Measurements from ENCODE around the gene SLC1A5. TPM values are rescaled to one million over a fixed set of nuclear protein-coding genes. Genes with fewer than 3 reads are reported as not detected.

The SLC1A5 gene
- total and polyA plus RNA-seq, 9 donors, result 13.9 to 29.7 (median 24.6) TPM

DNA sequence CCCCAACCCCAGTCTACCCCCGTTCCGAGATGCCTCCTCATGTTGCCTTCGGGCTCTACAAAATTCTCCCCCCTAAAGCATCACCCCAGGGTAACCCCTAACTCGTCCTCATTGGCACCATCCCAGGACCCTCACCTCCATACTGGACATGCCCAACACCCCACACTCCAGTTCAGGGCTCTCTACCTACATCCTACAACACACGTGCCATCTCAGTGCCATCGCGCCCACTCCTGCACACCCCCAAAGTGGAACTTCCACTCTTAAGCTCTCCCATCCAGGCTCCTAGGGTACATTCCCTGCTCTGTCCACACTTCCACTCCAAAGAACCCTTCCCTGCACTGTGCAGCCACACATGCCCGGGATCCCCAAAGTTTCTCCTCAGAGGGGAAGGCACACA, 43.4 kb downstream of the SLC1A5 start:
- H3K4me1 ChIP-seq (ENCODE audit: control insufficient read depth, insufficient read depth, low read length), result peaks cover 27% of the 10 kb centered on the region
- H3K9me3 ChIP-seq (replicated peaks; ENCODE audit: control insufficient read depth, low read depth, low read length), result no peaks in the 10 kb centered on the region
- no peak overlapping the region for H3K27ac ChIP-seq (ENCODE audit: low read length)

DNA sequence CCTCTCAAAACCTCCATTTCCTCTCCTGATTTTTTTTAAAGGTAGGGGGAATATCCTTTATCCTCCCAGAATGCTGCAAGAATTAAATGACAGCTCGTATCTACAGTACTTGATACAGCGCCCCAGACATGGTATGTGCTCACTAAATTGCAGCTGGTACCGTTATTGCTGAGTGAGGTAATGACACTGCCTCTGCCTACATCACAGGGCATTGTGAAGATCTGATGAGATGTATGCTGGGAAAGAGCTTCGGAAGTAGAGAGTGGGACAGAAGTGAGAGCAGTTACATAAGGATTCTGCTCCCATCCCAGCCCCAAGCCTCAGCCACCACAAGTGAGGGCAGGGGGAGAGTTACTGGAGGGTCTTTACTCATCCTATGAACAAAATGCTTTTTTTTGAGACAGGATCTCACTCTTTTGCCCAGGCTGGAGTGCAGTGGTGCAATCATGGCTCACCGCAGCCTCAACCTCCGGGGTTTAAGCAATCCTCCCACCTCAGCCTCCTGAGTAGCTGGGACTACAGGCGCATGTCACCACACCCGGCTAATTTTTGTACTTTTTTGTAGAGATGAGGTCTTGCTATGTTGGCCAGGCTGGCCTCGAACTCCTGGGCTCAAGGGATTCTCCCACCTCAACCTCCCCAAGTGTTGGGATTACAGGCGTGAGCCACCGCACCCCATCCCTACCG, 44.2 kb downstream of the SLC1A5 start:
- Histone ChIP-seq H3K36me3 (ENCODE audit: control insufficient read depth, insufficient read depth, low read length) (peaks cover 30% of the 10 kb centered on the region), H3K27ac (ENCODE audit: low read length) (no peak overlapping the region), H3K4me1 (ENCODE audit: control insufficient read depth, insufficient read depth, low read length) (peaks cover 35% of the 10 kb centered on the region), H3K27me3 (ENCODE audit: control insufficient read depth, insufficient read depth, low read length) (no peaks in the 10 kb centered on the region), H3K9me3 (replicated peaks; ENCODE audit: control insufficient read depth, low read depth, low read length) (no peaks in the 10 kb centered on the region), H3K4me3 (ENCODE audit: low read length) (no peak overlapping the region)
- DNase-seq, result no peak
- WGBS (ENCODE audit: insufficient coverage), result 74% methylated on average over 6 of the region's 12 CpGs

More for the DNA sequence above, 43.4 kb downstream of the SLC1A5 start:
- Histone ChIP-seq H3K36me3 (ENCODE audit: control insufficient read depth, insufficient read depth, low read length) (peaks cover 36% of the 10 kb centered on the region), H3K27me3 (ENCODE audit: control insufficient read depth, insufficient read depth, low read length) (no peaks in the 10 kb centered on the region), H3K4me3 (ENCODE audit: low read length) (peak overlapping the region; percentile 94)
- no peak for DNase-seq
- WGBS (ENCODE audit: insufficient coverage), result 25% methylated on average over 7 of the region's 8 CpGs

DNA sequence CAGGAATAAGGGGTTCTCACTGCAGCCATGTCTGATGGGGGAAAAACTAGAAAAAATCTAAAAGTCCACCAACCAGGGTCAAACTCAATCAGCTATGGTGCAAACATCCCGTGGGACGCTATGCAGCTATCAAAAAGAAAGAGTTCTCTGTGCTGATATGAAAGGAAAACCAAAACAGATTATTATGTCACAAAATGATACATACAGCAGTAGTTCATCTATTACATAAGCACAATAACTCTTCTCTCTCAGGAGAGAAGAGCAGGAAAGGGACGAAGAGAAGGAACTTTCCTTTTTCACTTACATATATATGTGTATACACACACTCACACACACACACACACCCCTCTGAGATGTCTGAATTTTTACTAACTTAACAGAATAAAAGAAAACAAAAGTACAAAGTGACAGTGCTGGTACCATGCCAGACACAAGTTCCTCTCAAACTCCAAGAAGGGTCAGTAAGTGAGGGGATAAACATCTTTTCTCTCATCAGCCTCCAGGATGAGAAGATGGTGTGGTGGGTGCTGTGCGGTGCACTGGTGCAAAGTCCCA, 45.4 kb downstream of the SLC1A5 start:
- H3K4me3 ChIP-seq (ENCODE audit: low read length), result no peak overlapping the region
- peaks cover 43% of the 10 kb centered on the region for H3K4me1 ChIP-seq (ENCODE audit: control insufficient read depth, insufficient read depth, low read length)
- no peaks in the 10 kb centered on the region for H3K9me3 ChIP-seq (replicated peaks; ENCODE audit: control insufficient read depth, low read depth, low read length)
- WGBS (ENCODE audit: insufficient coverage), result 71% methylated on average over 1 of the region's 4 CpGs
- no peak for DNase-seq
- H3K27me3 ChIP-seq (ENCODE audit: control insufficient read depth, insufficient read depth, low read length), result no peaks in the 10 kb centered on the region
- peaks cover 30% of the 10 kb centered on the region for H3K36me3 ChIP-seq (ENCODE audit: control insufficient read depth, insufficient read depth, low read length)
- H3K27ac ChIP-seq (ENCODE audit: low read length), result no peak overlapping the region

DNA sequence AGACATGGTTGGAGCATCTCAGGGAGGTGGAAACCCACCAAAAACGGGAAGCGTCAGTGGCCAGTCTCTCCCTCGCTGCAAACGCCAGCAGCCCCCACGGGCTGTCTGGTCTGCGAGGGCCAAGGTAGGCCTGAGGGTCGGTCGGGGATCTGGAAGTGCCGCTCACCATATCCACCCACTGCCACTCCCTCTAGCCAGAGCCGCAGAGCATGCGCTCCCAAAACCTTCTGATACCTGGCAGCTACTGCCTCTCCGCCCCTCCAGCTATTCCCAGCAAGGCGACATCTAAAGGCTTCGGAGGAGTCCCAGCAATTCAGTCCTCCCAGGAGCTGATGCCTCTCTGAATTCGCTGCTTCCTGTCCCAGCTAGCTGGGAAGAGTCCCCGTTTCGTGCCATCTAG, 46.9 kb downstream of the SLC1A5 start:
- Histone ChIP-seq H3K27ac (ENCODE audit: low read length) (no peak overlapping the region), H3K36me3 (ENCODE audit: control insufficient read depth, insufficient read depth, low read length) (peaks cover 40% of the 10 kb centered on the region), H3K9me3 (replicated peaks; ENCODE audit: control insufficient read depth, low read depth, low read length) (no peaks in the 10 kb centered on the region), H3K27me3 (ENCODE audit: control insufficient read depth, insufficient read depth, low read length) (no peaks in the 10 kb centered on the region), H3K4me1 (ENCODE audit: control insufficient read depth, insufficient read depth, low read length) (peaks cover 47% of the 10 kb centered on the region), H3K4me3 (ENCODE audit: low read length) (no peak overlapping the region)
- DNase-seq, result no peak
- WGBS (ENCODE audit: insufficient coverage), result 61% methylated on average over 12 of the region's 17 CpGs

DNA sequence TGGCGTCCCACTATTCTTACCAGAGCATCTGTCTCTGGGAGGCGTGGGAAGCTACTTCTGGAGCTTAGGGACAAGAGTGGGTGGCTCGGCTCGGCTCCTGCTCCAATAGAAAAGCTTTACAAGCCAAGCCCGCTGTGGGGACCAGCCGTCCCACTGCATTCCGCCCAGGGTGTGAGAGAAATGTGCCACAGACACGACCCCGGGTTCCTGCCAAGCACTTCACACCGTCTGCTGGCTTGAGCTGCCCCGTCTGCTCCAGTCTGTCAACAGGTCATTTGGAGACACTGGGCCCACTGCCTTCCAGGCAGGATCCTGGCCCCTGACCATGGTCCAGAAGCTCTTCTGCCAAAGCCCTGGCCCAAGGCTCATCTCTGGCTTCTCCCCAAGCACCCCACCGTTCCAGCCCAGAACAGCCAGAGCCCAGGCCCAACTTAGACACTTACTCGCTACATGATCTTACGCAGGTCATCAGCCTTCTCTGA, 49.1 kb downstream of the SLC1A5 start:
- DNase-seq, result peak; percentile 57
- Histone ChIP-seq H3K36me3 (ENCODE audit: control insufficient read depth, insufficient read depth, low read length) (peaks cover 50% of the 10 kb centered on the region), H3K27me3 (ENCODE audit: control insufficient read depth, insufficient read depth, low read length) (no peaks in the 10 kb centered on the region), H3K4me1 (ENCODE audit: control insufficient read depth, insufficient read depth, low read length) (peaks cover 38% of the 10 kb centered on the region), H3K4me3 (ENCODE audit: low read length) (no peak overlapping the region), H3K27ac (ENCODE audit: low read length) (peak overlapping the region; percentile 47), H3K9me3 (replicated peaks; ENCODE audit: control insufficient read depth, low read depth, low read length) (no peaks in the 10 kb centered on the region)
- WGBS (ENCODE audit: insufficient coverage), result 31% methylated on average over 10 of the region's 14 CpGs

DNA sequence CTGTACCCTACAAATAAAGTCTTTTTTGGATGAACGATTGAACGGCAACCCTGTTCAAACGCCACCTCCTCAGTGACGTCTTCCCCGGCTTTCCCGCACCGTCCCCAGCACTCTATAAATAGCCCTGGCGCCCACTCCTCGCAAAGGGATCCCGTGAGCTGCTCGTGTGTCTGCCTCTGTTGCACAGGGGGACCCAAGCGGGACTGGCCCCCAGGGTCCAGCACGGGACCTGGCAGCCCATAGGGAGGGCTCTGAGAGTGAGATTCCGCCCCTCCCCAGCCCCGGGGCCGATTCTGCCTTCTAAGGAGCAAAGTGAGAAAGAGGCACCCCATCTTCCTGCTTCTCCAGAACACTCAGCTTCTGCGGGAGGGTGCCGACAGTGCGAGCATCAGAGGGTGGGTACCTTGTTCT, 50.6 kb downstream of the SLC1A5 start:
- Histone ChIP-seq H3K4me3 (ENCODE audit: low read length) (no peak overlapping the region), H3K4me1 (ENCODE audit: control insufficient read depth, insufficient read depth, low read length) (peaks cover 31% of the 10 kb centered on the region), H3K36me3 (ENCODE audit: control insufficient read depth, insufficient read depth, low read length) (peaks cover 64% of the 10 kb centered on the region), H3K27ac (ENCODE audit: low read length) (no peak overlapping the region), H3K9me3 (replicated peaks; ENCODE audit: control insufficient read depth, low read depth, low read length) (no peaks in the 10 kb centered on the region), H3K27me3 (ENCODE audit: control insufficient read depth, insufficient read depth, low read length) (no peaks in the 10 kb centered on the region)
- WGBS (ENCODE audit: insufficient coverage), result 78% methylated on average over 14 of the region's 19 CpGs
- no peak for DNase-seq

DNA sequence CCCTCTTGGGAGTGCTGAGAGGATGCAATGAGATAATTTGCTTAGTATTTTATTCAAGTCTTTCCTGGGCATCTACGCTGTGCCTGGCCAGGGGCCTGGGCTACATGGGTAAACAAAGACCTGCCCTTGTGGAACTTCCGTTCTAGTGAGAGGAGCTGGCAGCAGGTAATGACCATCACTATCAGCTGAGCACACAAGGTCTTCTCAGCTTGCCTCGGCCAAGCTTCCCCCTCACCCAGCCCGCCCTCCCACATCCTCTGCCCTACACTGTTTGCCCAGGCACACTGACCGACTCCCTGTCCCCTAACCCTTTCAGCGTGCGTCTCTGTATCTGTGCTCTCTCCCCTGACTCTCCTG, 51.1 kb downstream of the SLC1A5 start:
- H3K4me3 ChIP-seq (ENCODE audit: low read length), result no peak overlapping the region
- peaks cover 32% of the 10 kb centered on the region for H3K4me1 ChIP-seq (ENCODE audit: control insufficient read depth, insufficient read depth, low read length)
- H3K27ac ChIP-seq (ENCODE audit: low read length), result no peak overlapping the region
- WGBS (ENCODE audit: insufficient coverage), result 58% methylated on average over 5 of the region's 7 CpGs
- H3K27me3 ChIP-seq (ENCODE audit: control insufficient read depth, insufficient read depth, low read length), result no peaks in the 10 kb centered on the region
- no peaks in the 10 kb centered on the region for H3K9me3 ChIP-seq (replicated peaks; ENCODE audit: control insufficient read depth, low read depth, low read length)
- H3K36me3 ChIP-seq (ENCODE audit: control insufficient read depth, insufficient read depth, low read length), result peaks cover 69% of the 10 kb centered on the region
- no peak for DNase-seq

DNA sequence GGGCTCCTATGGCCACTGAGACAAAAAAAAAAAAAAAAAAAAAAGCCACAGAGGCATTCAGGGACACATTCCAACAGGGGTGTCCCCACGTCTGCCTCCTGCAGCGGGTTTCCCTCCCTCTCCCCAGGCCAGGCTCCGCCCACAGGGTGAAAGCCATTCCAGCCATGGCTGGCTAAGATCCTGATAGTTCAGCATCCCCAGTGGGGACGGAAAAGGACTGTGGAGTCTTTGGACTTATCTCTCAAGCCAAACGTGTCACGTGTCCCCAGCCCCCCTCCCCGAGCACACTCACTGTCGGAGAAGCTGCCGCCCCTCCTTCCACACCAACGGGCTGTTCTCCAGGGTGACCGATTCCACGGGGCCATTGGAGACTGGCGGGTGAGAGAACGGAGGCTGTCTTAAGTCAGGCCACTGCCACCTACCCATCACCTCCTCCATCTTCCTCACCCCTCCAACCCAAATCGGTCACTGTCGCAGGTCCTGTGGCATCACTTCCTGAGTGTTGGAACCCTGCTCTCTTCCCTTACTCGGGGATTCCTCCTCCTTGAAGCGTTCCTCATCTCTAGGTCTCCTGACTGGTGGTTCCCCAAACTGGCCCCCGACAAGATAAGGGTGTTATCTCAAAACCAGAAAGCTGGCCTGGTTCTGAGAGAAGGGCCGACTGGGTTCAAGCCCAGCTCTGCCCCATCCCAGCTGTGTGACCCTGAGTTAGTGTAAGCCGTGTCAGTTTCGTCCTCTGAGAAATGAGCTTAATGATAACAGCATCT, 51.7 kb downstream of the SLC1A5 start:
- H3K4me1 ChIP-seq (ENCODE audit: control insufficient read depth, insufficient read depth, low read length), result peaks cover 36% of the 10 kb centered on the region
- WGBS (ENCODE audit: insufficient coverage), result 71% methylated on average over 15 of the region's 22 CpGs
- peak; percentile 65 for DNase-seq
- H3K27ac ChIP-seq (ENCODE audit: low read length), result no peak overlapping the region
- no peaks in the 10 kb centered on the region for H3K27me3 ChIP-seq (ENCODE audit: control insufficient read depth, insufficient read depth, low read length)
- no peak overlapping the region for H3K4me3 ChIP-seq (ENCODE audit: low read length)
- H3K9me3 ChIP-seq (replicated peaks; ENCODE audit: control insufficient read depth, low read depth, low read length), result no peaks in the 10 kb centered on the region
- peaks cover 71% of the 10 kb centered on the region for H3K36me3 ChIP-seq (ENCODE audit: control insufficient read depth, insufficient read depth, low read length)

DNA sequence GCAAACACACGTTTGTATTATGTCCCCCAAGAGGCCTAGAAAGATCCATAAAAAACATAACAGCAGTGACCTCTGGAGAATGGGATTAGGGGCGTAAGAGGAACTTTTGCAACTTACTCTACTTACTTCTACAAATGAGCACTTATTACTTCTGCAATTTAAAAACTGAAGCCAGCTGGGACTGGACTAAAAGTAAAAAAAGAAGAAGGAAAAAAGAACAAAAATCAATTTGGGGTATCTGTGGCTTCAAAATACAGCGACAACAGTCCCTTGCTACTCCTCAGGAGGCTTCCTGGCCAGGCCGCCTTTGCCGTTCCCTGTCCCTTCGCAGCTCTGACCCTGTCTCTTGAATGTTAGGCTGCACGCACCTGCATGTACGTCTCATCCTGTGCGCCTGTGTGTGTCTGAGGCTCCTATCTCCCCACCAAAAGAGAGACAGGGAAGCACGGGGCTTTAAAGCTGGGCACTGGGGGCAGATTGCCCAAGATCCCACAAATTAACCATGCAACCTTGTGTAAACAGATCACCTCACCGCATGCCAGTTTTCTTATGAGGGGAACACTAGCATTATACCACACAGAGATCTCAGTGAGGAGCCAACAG, 54.6 kb downstream of the SLC1A5 start:
- Histone ChIP-seq H3K27me3 (ENCODE audit: control insufficient read depth, insufficient read depth, low read length) (no peaks in the 10 kb centered on the region), H3K9me3 (replicated peaks; ENCODE audit: control insufficient read depth, low read depth, low read length) (no peaks in the 10 kb centered on the region), H3K36me3 (ENCODE audit: control insufficient read depth, insufficient read depth, low read length) (peaks cover 85% of the 10 kb centered on the region), H3K27ac (ENCODE audit: low read length) (no peak overlapping the region), H3K4me3 (ENCODE audit: low read length) (no peak overlapping the region), H3K4me1 (ENCODE audit: control insufficient read depth, insufficient read depth, low read length) (peaks cover 26% of the 10 kb centered on the region)
- WGBS (ENCODE audit: insufficient coverage), result 82% methylated on average over 6 of the region's 11 CpGs
- DNase-seq, result no peak

Measured in muscle of leg (tissue), 11 donors.